Stimulated activated CD8-positive, alpha-beta memory T cell treated with anti-CD3 and anti-CD28 coated beads, Interleukin-7, amount 100 ng/mL, for 48 hours (primary cell): Measurements from ENCODE around the gene APLF.
"Not testable (repeated sequence)": the region's sequence is repeated elsewhere in the genome, so short reads cannot be mapped to it uniquely, and the experiment has no call there.

ENCODE experiments used
- DNase-seq, 2 donors: peaks; one replicate each; pipeline ENCODE4 v3.0.0-alpha.2; 2020; ENCODE audit warnings: low read depth in 1 of 2; ENCODE audit errors: extremely low read depth in 1 of 2

APLF gene

DNA sequence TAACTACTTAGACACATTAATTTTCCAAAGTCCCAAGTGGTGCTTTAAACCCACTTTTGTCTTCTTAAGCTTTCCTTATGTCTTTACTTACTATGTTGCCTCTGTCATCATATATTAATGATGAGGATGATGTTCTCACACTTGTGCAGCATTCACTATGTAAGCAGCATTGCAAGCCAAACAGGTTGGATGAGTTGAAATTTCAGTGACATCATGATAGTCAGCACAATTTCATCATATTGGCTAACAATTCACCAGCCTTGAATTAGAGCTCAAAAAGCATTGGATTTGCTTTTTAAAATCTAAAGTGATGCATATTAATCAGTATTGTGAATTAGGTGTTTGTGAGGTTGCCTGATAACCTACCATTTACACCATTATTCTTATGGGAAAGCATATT lies 7.7 kb downstream of the APLF start:
- DNase-seq = no peak

DNA sequence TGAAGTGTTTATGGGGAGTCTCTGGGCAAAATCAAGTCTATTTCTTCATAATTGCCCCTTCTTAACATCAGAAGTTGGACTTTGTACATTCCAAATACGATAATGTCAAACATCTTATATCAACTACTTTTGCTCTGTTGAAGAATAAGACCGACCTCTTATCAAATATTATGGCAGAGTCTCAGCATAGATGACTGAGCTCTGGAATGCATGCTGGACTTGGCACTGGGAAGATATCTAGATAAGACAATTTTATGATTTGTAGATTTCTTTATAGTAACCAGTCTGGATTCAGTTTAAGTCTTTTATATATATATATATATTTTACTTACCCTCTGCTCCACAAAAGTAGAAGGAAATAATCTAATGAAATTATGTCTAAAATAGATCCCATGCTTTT lies 8.2 kb downstream of the APLF start:
- DNase-seq = no peak

DNA sequence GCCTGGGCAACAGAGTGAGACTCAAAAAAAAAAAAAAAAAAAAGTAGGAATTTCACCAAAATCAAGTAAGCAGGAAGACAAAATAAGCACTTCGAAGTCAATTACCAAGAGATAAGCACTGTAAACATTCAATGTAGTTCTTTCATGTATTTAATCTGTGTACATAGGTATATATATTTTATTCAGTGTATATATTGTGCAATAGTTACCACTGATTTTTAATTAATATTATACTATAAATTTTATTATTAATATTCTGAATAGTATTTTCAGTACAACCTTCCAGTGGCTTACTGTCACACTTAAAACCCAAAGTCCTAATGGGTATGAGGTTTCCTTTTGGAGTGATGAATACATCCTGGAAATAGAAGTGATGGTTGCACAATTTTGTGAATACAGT lies 9.1 kb downstream of the APLF start:
- no peak for DNase-seq

DNA sequence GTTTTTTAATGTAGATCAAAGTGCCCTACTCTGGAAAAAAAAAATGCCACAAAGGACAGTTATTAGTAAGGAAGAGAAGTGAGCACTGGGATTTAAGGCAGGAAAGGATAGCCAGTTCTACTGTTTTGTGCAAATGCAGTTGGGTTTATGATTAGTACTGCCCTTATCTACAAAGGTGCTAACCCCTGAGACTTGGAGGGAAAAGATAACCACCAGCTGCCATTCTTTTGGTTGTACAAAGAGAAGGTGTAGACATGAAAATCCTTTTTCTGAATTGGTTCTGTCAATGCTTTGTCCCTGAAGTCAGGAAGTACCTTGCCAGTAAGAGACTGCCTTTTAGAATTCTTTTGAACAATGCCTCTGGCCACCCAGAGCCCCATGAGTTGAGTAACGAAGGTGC lies 11.3 kb downstream of the APLF start:
- DNase-seq = no peak

DNA sequence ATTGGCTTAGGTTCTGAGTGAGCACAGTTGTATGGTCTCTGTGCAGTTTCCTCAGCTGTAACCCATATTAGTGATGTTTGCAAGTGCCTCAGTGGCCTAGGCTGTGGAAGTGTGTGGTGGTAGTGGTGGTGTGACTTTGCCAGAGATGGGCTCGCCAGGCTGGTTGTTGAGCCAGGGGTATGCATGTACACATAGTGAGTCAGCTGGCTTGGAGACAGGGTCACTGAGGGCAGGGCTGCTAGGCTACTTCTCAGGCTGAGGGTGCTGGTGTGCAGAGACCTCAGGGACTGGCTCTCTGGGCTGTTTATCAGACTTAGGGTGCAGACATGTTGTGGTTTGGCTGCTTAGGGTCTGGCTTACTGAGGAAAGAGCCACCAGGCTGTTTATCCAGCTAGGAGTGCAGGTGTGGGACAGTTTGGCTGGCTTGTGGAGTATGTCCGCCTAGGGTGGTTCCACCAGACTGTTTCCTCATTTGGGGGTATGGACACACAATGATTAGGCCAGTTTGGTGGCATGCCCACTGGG lies 15.0 kb downstream of the APLF start:
- no peak for DNase-seq

DNA sequence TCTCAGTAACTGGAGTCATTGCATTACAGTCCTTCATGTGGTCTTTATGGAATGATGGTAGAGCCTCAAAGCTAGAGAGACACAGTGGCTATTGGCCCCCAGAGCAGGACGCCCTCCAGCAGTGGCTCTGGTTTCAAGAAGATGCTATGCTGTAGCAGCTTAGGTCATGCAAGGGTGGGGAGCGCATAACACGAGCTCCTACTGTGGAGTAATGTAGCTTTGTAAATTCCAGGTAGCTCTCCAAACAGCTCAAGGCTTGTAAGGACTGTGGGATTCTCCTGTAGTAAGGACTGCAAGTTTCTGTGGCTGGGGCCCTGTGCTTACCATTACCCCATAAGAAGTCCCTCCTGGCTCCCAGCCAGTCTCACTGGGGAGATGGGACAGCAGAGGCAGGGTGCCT lies 15.6 kb downstream of the APLF start:
- no peak for DNase-seq

DNA sequence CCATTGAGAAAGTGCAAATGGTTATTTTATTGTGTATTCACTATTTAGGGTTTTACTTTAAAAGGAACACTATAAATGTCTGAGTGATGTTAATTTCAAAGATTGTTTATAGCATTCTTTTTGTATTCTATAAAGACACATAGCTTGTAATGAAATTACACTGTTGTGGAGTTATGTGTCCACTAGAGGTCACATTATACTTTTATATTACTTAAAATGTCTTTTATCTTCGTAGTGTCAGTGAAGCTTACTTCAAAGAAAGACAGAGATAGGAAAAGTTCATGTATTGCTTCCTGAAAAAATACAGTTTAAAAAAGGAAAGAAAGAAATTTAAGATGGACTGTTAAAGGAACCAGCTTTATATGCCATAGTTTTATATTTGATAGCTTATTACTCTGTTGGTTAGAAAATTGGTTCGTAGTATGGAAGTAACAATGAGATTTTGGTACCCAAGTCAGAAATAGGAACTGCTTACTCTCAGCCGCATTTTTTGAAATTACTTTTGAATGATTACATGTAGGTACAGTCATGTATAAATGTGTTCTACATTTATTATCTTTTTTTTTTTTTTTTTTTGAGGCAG lies 20.5 kb downstream of the APLF start:
- DNase-seq = no peak

DNA sequence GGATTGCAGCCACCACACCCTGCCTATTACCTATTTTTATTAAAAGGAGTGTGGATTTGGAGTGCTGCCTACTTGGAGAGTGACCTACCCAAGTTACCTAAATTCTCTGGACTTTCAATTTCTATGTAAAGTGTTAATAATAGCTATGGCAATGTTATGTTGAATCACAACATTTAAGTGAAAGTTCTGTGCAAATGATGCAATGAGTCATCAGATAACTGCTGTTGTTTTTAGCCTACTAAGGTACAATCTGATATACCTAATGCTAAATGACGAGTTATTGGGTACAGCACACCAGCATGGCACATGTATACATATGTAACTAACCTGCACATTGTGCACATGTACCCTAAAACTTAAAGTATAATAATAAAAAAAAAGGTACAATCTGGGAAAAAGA lies 21.2 kb downstream of the APLF start:
- DNase-seq = not testable (repeated sequence)

DNA sequence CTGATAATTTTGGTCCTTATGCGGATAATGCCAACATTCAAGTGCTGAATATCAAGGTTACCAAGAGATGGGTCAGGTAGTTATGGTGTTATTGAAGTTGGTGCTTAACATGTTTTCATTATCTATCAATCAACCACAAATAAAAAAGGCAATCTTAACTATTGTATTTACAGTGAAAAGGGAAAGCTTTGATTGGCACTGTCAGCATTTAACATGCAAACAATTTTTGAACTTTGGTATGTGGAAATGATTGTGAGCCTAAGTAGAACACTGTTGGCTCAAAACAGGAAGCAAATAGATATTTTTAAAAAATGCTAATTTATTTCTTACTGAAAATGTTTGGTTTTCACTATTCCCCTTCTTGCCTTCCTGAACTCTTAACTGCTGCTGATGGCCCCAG lies 21.9 kb downstream of the APLF start:
- no peak for DNase-seq

DNA sequence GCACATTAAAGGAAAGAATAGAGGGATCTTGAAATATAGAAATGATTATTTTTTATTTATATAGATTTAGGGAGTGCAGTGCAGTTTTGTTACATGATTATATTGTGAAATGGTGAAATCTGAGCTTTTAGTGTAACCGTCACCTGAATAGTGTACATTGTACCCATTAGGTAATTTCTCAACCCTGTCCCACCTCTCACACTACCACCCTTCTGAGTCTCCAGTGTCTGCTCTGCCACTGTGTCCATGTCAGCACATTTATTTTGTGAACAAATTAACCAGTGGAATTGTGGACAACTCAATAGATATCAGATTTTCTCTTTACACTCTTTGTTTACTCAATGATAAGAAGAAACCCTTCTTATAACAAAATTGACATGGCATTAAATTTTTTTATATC lies 24.2 kb downstream of the APLF start:
- DNase-seq = no peak

DNA sequence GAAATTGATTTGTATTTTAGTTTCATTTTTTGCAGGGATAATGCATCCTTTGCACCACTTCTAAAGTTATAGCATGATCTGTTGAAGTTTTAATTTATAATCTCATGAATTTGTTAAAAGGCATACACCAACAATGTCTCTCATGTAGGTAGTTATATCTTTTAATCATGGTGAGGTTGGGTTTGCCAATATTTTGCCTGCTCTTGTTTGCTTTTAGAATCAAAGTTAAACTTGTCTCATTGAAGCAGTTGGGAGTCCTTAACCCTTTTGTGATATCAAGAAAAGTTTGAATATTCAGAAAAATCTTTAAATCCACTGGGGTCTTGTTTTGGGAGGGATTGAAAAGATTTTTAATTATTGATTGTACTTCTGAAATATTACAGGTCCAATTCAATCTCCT lies 31.7 kb downstream of the APLF start:
- no peak for DNase-seq

DNA sequence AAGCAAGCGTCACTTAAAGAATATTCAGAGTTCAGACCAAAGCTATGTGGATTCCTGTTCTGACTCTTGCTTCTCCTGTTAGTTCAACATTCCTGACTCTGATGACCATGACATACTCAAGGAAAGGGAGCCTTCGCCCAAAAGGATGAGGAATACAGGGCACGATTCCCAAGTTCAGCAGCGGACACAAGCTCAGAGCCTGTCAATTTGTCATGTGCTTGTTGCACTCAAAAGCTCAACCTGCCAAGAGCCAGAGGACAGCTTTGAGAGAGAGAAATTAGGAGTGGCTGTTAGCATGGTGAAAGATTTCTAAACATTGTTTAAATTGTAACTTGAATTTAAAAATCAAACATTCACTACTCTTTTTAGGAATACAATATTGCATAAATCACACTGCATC lies 33.3 kb downstream of the APLF start:
- DNase-seq = no peak

DNA sequence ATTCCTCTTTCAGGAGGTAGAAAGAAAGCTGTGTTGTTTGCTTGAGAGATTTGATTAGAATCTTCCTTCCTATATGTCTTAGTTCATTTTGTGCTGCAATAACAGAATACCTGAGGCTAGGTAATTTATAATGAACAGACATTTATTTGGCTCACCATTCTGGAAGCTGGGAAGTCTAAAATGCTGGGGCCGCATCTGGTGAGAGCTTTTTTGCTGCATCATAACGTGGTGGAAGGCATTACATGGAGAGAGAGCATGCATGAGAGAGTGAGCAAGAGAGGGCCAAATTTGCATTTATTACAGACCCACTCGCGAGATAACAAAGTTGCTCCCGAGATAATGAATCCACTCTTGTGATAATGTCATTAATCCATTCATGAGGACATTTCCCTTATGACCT lies 34.4 kb downstream of the APLF start:
- no peak for DNase-seq

DNA sequence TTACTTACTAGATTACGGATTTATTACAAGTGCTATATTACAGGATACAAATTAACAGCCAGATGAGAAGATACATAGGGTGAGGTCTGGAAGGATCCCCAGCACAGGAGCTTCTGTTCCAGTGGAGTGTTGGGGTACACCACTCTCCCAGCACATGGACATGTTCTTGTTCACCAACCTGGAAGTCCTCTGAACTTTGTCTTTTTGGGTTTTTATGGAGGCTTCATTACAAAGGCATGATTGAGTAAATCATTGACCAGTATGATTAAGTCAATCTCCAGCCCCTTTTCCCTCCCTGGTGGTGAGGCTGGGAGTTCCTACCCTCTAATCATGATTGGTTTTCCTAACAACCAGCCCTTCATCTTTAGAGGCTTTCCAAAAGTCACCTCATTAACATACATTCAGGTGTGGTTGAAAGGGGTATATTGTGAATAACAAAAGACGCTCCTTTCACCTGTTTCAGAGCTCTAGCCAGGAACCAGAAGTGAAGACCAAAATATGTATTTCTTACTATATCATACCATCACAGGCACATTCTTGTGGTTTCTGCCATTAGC lies 38.3 kb downstream of the APLF start:
- DNase-seq = no peak

DNA sequence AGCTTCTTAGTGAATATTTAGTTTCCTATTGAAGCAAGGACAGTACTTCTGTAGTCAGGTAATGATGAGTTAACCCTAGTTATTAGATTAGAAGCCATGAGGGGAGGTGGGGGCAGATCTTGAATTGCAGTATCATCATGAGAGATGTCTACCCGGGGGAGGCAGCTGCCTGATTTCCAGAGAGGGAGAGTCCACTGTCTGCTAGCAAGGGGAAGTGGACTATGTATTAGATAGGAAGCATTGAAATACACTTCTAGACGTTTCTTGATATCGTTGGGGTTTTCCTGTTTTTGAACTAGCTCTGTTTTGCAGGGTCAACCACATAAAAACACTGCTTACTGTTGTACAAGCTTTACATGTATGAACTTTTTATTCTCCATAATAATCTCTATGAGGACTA lies 38.8 kb downstream of the APLF start:
- DNase-seq = no peak

DNA sequence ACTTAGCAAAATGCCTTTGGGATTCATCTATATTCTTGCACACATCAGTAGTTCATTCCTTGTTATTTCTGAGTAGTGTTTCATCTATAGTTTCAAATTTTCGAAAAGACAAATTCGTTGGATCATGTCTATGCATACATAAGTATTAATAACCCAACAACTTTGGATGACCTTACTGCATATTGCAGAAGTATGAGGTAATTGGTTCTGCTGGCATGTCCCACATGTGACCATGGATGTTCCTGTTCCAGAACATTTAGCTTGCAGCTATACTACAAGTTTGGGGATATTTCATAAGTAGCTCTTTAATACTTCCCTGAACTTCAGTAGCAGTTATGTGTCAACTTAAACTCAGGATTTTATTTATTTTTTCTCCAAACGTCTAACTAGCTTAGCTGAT lies 44.9 kb downstream of the APLF start:
- DNase-seq = no peak

DNA sequence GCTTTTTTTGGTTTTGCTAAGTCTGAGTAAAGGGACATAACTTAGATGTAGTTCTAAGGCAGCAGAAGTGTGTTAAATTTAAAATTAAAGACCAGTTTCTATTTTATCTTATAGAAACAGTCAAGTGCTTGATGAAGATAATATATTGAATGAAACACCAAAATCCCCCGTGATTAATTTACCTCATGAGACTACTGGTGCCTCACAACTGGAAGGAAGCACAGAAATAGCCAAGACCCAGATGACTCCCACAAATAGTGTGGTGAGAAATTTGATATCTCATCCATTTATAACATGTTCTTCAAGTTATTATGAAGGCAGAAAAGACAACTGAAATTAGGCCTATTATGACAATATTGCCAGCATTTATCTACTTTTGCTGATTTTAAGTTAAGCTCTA lies 45.6 kb downstream of the APLF start:
- no peak for DNase-seq

DNA sequence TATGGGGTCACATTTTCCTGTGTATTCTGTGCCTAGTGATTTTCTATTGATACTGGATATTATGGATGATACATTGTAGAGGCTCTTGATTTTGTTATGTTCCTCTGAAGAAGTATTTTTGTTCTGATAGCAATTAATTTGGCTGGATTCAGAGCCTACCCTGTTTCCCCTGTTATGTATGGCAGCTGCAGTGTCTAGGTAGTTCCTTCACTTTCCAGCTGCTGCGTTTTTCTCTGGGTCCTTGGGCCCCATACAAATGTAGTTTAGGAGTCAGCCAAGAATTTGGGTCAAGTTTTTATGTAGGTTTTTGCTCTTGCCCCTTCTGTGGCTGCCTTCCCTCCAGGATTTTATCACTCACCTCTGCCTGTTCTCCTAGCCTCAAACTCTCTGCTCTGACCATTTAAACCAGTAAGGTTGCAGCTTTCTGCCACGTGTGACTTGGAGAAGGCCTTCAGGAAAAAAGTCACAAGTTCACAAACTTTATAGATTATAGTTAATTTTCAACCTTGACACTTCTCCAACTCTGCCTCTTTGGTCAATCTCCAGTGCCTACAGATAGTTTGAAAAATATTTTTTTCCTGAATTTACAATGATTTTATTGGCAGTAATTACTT lies 47.0 kb downstream of the APLF start:
- no peak for DNase-seq

DNA sequence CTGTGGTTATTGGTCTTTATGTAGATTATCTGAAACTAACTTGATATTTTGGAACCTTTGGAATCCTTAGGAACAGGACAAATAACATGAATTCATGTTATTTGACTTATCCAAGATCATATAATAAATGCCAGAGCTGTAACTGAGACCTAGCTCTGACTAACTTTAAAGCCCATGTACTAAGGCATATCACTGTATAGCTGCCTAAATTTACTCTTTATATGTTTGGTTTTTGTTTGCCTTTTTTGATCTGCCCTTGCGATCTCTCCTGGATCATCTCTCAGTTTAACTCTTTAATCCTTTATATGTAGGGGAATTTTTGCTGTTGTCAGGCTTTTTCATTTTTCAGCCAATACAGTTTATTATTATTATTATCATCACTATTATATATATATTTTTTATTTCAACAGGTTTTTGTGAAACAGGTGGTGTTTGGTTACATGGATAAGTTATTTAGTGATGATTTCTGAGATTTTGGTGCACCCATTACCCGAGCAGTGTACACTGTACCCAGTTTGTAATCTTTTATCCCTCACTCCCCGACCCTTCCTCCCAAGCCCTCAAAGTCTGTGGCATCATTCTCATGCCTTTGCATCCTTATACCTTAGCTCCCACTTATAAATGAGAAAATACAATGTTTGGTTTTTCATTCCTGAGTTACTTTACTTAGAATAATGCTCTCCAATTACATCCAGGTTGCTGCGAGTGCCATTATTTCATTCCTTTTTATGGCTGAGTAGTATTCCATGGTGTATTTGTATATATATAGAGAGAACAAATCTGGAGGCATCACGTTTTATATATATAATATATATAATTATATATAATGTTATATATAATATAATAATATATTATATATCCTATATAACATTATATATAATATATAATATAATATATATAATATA lies 48.9 kb downstream of the APLF start:
- DNase-seq = no peak

DNA sequence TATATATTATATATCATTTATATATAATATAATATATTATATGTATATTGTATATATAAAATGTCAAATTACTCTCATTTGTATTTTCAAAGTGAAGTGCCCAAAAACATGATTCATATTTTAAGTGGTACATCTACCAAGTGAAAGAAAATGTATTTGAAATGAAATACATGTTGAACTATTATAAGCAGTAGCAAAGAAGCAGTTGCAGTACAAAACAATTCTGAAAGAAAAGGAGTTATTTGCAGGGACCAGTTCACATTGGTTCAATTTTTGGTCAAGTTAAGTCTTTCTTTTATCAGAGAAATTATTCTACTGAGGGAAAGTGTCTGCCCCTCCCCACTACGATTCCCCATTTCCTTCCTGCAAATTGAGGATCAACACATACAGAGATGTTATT lies 51.9 kb downstream of the APLF start:
- DNase-seq = no peak

DNA sequence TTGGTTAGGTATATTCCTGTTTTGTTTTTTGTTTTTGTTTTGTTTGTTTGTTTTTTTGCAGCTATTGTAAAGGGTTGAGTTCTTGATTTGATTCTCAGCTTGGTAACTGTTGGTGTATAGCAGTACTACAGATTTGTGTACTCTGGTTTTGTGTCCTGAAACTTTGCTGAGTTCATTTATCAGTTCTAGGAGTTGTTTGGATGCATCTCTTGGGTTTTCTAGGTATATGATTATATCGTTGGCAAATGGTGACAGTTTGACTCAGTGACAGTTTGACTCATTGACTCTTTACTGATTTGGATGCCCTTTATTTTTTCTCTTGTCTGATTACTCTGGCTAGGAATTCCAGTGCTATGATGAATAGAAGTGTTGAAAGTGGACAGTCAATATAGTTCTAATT lies 53.7 kb downstream of the APLF start:
- DNase-seq = no peak

DNA sequence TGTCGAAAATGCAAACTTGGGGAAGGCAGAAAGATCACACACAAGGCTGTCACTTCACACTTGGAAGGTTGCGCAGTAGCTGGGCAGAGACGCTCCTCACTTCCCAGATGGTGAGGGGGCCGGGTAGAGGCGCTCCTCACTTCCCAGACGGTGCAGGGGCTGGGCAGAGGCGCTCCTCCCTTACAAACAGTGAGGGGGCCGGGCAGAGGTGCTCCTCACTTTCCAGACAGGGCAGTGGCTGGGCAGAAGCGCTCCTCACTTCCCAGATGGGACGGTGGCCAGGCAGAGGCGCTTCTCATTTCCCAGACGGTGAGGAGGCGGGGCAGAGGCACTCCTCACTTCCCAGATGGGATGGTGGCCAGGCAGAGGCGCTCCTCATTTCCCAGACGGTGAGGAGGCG lies 59.6 kb downstream of the APLF start:
- not testable (repeated sequence) for DNase-seq
